ENCODE data around the gene RRH.

DNA sequence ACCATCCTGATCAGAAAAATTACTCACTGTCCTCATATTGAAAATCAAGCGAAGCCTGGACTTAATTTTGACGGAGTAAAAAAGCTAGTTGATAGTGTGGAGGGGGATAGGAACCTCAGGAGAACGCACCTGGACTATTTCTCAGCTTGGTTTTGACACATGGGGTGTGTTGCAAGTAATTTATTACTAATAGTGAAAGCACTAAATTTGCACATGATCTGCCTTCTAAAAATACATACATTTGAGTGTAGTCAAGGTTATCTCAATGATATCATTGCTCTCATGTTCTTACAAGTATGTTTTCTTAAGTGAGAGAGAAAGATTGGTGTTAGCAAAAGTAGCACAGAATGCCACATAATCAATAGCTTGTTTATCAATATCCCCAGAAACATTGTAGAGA lies 49.6 kb downstream of the RRH start:
- TF ChIP-seq, protein P1, sequence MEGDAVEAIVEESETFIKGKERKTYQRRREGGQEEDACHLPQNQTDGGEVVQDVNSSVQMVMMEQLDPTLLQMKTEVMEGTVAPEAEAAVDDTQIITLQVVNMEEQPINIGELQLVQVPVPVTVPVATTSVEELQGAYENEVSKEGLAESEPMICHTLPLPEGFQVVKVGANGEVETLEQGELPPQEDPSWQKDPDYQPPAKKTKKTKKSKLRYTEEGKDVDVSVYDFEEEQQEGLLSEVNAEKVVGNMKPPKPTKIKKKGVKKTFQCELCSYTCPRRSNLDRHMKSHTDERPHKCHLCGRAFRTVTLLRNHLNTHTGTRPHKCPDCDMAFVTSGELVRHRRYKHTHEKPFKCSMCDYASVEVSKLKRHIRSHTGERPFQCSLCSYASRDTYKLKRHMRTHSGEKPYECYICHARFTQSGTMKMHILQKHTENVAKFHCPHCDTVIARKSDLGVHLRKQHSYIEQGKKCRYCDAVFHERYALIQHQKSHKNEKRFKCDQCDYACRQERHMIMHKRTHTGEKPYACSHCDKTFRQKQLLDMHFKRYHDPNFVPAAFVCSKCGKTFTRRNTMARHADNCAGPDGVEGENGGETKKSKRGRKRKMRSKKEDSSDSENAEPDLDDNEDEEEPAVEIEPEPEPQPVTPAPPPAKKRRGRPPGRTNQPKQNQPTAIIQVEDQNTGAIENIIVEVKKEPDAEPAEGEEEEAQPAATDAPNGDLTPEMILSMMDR (IDR thresholded peaks at IDR 0.05) = no peak
- TF ChIP-seq ZFX (IDR thresholded peaks at IDR 0.05; ENCODE audit: borderline replicate concordance) = no peak
